Tibial nerve (tissue), 4 donors: ENCODE results near the gene MEPE. TPM values are rescaled to one million over a fixed set of nuclear protein-coding genes. Genes with fewer than 3 reads are reported as not detected.

Source experiments
- DNase-seq, 2 donors: peaks; one replicate each; pipeline ENCODE4 v3.0.0-alpha.2; 2019; ENCODE audit warnings: low spot score in 2 of 2
- H3K27ac ChIP-seq, 4 donors: fragments of 200-600 bp; sonication (generic) in 3 of 4; one replicate each; pipeline ENCODE4 v1.5.1; 2017 to 2019; ENCODE audit warnings: mild to moderate bottlenecking in 1 of 4
- H3K27me3 ChIP-seq, 2 donors: fragments of 200-600 bp; sonication (generic) in 1 of 2; one replicate each; pipeline versions ENCODE4 v1.5.1 to v1.6.0; 2017 to 2019
- H3K36me3 ChIP-seq, 3 donors: fragments of 200-600 bp; sonication (generic); one replicate each; pipeline ENCODE4 v1.5.1; 2018 to 2019
- H3K4me1 ChIP-seq, 4 donors: fragments of 200-600 bp; sonication (generic) in 3 of 4; one replicate each; pipeline ENCODE4 v1.5.1; 2017 to 2019
- H3K4me3 ChIP-seq, 4 donors: fragments of 200-600 bp; sonication (generic) in 3 of 4; one replicate each; pipeline ENCODE4 v1.5.1; 2017 to 2019; ENCODE audit warnings: mild to moderate bottlenecking in 1 of 4, moderate library complexity in 1 of 4
- H3K9me3 ChIP-seq, 4 donors: fragments of 200-600 bp; sonication (generic) in 3 of 4; one replicate each; pipeline ENCODE4 v1.5.1; 2017 to 2019
- EP300 ChIP-seq, 2 donors: sonication (generic); formaldehyde crosslinking; IDR thresholded peaks; one replicate each; pipeline ENCODE4 v1.6.1; 2017; ENCODE audit warnings: antibody characterized with exemption in 2 of 2, mild to moderate bottlenecking in 1 of 2
- POLR2A ChIP-seq, 2 donors: fragments of 450-650 bp; IDR thresholded peaks; one replicate each; pipeline ENCODE4 v1.6.1; 2017; ENCODE audit warnings: antibody characterized with exemption in 2 of 2, mild to moderate bottlenecking in 2 of 2, moderate library complexity in 2 of 2
- WGBS, 2 donors: methylation state at CpG; one replicate each; pipeline ENCODE4 v1.1.5; 2018; 5-methylcytosine and 5-hydroxymethylcytosine counted together
- total RNA-seq, 4 donors: library from RNA; depleted of rRNA; stranded (reverse); fragments of >200 nt; gene quantifications; one replicate each; pipeline ENCODE4 v1.1.0, GENCODE V29; 2016
- TF ChIP-seq, protein P1 (sequence below), 5 experiments: fragments of 200-600 bp in 3 of 5; fragments of 450-650 bp in 2 of 5; sonication (generic) in 3 of 5; IDR thresholded peaks; one replicate each; pipeline ENCODE4 v1.5.1; 2016 to 2019; ENCODE audit warnings: antibody characterized with exemption in 5 of 5, mild to moderate bottlenecking in 3 of 5, moderate library complexity in 2 of 5

MEPE gene
- total RNA-seq, 4 donors from 2014 or later: not detected

DNA sequence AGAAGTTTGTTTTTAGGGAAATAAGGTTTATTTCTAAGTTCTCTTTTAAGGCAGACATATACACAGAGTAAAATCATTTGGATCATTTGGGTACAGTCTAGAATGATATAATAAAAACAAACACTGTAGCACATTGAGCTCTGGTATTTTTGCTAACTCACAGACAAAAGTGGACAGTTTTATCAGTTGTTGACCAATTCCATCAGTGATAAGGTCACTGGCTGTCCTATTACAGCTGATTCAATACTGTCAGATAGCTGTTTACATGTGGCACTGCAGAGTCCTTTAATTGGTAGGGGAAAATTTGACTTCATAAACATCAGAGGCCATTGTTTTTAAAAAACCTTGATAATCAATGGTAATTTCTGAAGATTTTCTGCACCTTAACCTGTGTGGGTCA, 29.9 kb upstream of the MEPE start:
- H3K9me3 ChIP-seq: no peaks in the 10 kb centered on the region
- no peaks in the 10 kb centered on the region for H3K4me1 ChIP-seq
- H3K27me3 ChIP-seq: no peaks in the 10 kb centered on the region
- no peak overlapping the region for H3K27ac ChIP-seq
- TF ChIP-seq, protein P1, sequence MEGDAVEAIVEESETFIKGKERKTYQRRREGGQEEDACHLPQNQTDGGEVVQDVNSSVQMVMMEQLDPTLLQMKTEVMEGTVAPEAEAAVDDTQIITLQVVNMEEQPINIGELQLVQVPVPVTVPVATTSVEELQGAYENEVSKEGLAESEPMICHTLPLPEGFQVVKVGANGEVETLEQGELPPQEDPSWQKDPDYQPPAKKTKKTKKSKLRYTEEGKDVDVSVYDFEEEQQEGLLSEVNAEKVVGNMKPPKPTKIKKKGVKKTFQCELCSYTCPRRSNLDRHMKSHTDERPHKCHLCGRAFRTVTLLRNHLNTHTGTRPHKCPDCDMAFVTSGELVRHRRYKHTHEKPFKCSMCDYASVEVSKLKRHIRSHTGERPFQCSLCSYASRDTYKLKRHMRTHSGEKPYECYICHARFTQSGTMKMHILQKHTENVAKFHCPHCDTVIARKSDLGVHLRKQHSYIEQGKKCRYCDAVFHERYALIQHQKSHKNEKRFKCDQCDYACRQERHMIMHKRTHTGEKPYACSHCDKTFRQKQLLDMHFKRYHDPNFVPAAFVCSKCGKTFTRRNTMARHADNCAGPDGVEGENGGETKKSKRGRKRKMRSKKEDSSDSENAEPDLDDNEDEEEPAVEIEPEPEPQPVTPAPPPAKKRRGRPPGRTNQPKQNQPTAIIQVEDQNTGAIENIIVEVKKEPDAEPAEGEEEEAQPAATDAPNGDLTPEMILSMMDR (IDR thresholded peaks at IDR 0.05): no peak
- TF ChIP-seq EP300 (IDR thresholded peaks at IDR 0.05) (no peak), POLR2A (IDR thresholded peaks at IDR 0.05) (no peak)
- H3K4me3 ChIP-seq: no peak overlapping the region
- H3K36me3 ChIP-seq: no peaks in the 10 kb centered on the region
- no peak for DNase-seq

DNA sequence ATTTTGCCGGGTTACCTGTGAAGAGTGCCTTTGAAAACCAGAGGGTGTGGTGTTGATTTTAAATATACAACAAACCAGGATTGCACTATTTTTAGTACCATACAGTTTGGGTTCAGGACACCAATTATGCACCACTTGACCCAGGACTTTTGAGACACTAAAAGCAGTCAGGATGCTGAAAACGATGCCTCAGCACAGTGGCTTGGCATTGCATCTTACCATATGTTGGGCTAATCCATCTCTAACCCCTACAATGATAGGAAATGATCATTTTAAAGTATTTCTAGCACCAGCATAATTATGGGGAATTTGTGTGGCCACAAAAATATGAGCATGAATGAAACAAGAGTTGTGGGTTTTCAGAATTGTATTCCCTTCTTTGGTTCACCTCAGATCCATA, 29.3 kb upstream of the MEPE start:
- TF ChIP-seq, protein P1 (IDR thresholded peaks at IDR 0.05): no peak
- TF ChIP-seq EP300 (IDR thresholded peaks at IDR 0.05) (no peak), POLR2A (IDR thresholded peaks at IDR 0.05) (no peak)
- H3K36me3 ChIP-seq: no peaks in the 10 kb centered on the region
- H3K27ac ChIP-seq: no peak overlapping the region
- no peak overlapping the region for H3K4me3 ChIP-seq
- no peaks in the 10 kb centered on the region for H3K9me3 ChIP-seq
- no peaks in the 10 kb centered on the region for H3K4me1 ChIP-seq
- WGBS, 2 donors: 69 to 81% methylated on average over 2 of the region's 2 CpGs
- DNase-seq: no peak
- no peaks in the 10 kb centered on the region for H3K27me3 ChIP-seq

DNA sequence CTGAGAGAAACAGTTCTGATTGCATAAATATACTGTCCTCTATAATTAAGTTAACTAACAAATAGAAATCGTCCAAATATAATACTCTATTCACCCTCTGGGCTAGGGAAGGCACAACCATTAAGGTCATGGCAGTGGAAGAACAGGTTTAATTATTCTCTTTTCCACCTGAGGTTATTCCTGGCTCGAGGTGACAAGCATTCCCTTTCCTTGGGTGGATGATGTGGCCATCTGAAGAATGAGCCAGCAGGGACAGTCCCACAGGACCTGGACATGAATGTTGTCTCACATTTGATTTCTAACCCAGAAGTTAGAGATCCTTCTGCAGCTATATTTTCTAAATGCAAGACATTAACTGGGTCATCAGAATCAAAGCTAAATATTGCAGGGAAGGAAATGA, 27.9 kb upstream of the MEPE start:
- no peak overlapping the region for H3K4me3 ChIP-seq
- H3K9me3 ChIP-seq: no peaks in the 10 kb centered on the region
- TF ChIP-seq, protein P1 (IDR thresholded peaks at IDR 0.05): no peak
- no peak for TF ChIP-seq POLR2A (IDR thresholded peaks at IDR 0.05)
- no peak for TF ChIP-seq EP300 (IDR thresholded peaks at IDR 0.05)
- no peaks in the 10 kb centered on the region for H3K36me3 ChIP-seq
- 57 to 59% methylated on average over 2 of the region's 2 CpGs for WGBS, 2 donors
- no peak for DNase-seq
- no peak overlapping the region for H3K27ac ChIP-seq
- H3K4me1 ChIP-seq: no peaks in the 10 kb centered on the region
- H3K27me3 ChIP-seq: no peaks in the 10 kb centered on the region

DNA sequence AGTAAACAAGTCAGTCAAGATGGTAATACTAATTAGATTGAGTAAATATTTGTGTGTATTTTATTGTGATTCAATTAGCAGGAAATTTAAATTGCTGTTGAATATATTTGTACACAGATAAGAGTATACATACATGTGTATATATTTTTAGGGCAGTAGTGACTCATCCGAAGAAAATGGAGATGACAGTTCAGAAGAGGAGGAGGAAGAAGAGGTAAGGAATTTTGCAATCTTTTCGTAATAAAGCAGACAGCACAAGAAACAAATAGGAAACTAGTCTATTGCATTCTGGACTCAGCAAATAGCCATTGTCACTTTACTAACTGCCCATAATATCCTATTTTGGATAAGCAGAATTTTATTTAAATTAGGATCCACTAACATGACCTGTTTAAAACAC, 26.8 kb upstream of the MEPE start:
- Histone ChIP-seq H3K4me1 (no peaks in the 10 kb centered on the region), H3K36me3 (no peaks in the 10 kb centered on the region), H3K27ac (no peak overlapping the region), H3K4me3 (no peak overlapping the region), H3K27me3 (no peaks in the 10 kb centered on the region), H3K9me3 (no peaks in the 10 kb centered on the region)
- no peak for TF ChIP-seq EP300 (IDR thresholded peaks at IDR 0.05)
- TF ChIP-seq, protein P1 (IDR thresholded peaks at IDR 0.05): no peak
- no peak for TF ChIP-seq POLR2A (IDR thresholded peaks at IDR 0.05)
- 71 to 78% methylated on average over 2 of the region's 2 CpGs for WGBS, 2 donors
- DNase-seq: no peak

DNA sequence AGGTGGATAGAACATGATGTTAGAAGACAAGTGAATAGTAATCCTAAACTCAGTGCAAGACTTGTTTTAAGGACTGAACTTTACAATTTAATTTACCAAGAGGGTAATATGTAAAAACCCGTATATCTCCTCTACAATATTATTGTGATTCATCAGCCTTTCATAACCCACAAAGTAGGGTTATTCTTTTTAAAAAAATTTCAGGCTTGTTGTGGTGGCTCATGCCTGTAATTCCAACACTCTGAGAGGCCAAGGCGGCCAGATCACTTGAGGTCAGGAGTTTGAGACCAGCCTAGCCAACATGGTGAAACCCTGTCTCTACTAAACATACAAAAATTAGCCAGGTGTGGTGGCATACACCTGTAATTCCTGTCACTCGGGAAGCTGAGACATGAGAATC, 26.2 kb upstream of the MEPE start:
- H3K4me1 ChIP-seq: no peaks in the 10 kb centered on the region
- no peak for DNase-seq
- 81 to 83% methylated on average over 3 of the region's 3 CpGs for WGBS, 2 donors
- no peaks in the 10 kb centered on the region for H3K27me3 ChIP-seq
- no peak overlapping the region for H3K4me3 ChIP-seq
- TF ChIP-seq POLR2A (IDR thresholded peaks at IDR 0.05) (no peak), EP300 (IDR thresholded peaks at IDR 0.05) (no peak)
- TF ChIP-seq, protein P1 (IDR thresholded peaks at IDR 0.05): no peak
- no peaks in the 10 kb centered on the region for H3K9me3 ChIP-seq
- H3K27ac ChIP-seq: no peak overlapping the region
- no peaks in the 10 kb centered on the region for H3K36me3 ChIP-seq
